Mammary epithelial cell (primary cell): ENCODE data around the gene AGK.
"Not testable (repeated sequence)": the region's sequence is repeated elsewhere in the genome, so short reads cannot be mapped to it uniquely, and the experiment has no call there.

Experiments
- CTCF ChIP-seq, 2 donors: IDR thresholded peaks in 1 of 2; conservative IDR thresholded peaks in 1 of 2; 2 replicates each; pipeline ENCODE4 v1.5.1; 2011 to 2012; ENCODE audit warnings: inconsistent platforms in 2 of 2, low read length in 2 of 2, mild to moderate bottlenecking in 2 of 2, control low read depth in 1 of 2, low read depth in 1 of 2; ENCODE audit not compliant: insufficient read depth in 1 of 2; ENCODE audit errors: extremely low read depth in 1 of 2
- EZH2 ChIP-seq: IDR thresholded peaks from 2 replicates; pipeline ENCODE4 v1.6.1; 2012; ENCODE audit warnings: low read length, inconsistent platforms, borderline replicate concordance

GRCh38 chr7:141579953-141580352 lies 28.7 kb downstream of the AGK start:
- TF ChIP-seq CTCF (conservative IDR thresholded peaks at IDR 0.05 in 1 of 2, IDR thresholded peaks at IDR 0.05 in 1 of 2; ENCODE audit: extremely low read depth in 1 of 2, insufficient read depth in 1 of 2, low read depth in 1 of 2, low read length in 2 of 2); EZH2: not testable (repeated sequence)
